Measurements from ENCODE around the gene PLAAT3. TPM values are rescaled to one million over a fixed set of nuclear protein-coding genes. Genes with fewer than 3 reads are reported as not detected.

Gene PLAAT3
- total RNA-seq, 4 donors from 2014 or later: 45.9 to 69.1 (median 53.2) TPM

GRCh38 chr11:63527667-63528066 is 86.6 kb downstream of the PLAAT3 start:
- no peaks in the 10 kb centered on the region for H3K27me3 ChIP-seq
- ATAC-seq: no peak
- H3K36me3 ChIP-seq: no peaks in the 10 kb centered on the region
- H3K9me3 ChIP-seq: no peaks in the 10 kb centered on the region
- no peak overlapping the region for H3K4me3 ChIP-seq
- WGBS, 2 donors (ENCODE audit: low coverage in 1 of 2): 64 to 100% methylated on average over 1 to 2 of the region's 2 CpGs
- TF ChIP-seq POLR2A (IDR thresholded peaks at IDR 0.05) (no peak), EP300 (IDR thresholded peaks at IDR 0.05) (no peak), POLR2AphosphoS5 (IDR thresholded peaks at IDR 0.05) (no peak), CTCF (IDR thresholded peaks at IDR 0.05) (no peak)
- H3K27ac ChIP-seq: no peak overlapping the region
- peaks cover 0 to 11% (median 0%) of the 10 kb centered on the region in 3 donors for H3K4me1 ChIP-seq

Other genes with a start within 250 kb of the PLAAT3 start
- not detected for gene SLC22A9, start 244.6 kb downstream of the PLAAT3 start, total RNA-seq
- gene PLAAT5, start 123.3 kb downstream of the PLAAT3 start, total RNA-seq: 1 to 10 TPM; 3.4 to 8.3 (median 5.5) TPM
- gene LGALS12, start 108.3 kb downstream of the PLAAT3 start, total RNA-seq: 1 to 10 TPM in 1 of 4 donors, under 1 TPM in 1, not detected in 2; 0.47 to 2.0 TPM
- 10 to 100 TPM; 18.0 to 40.5 (median 35.9) TPM for gene PLAAT4, start 77.6 kb downstream of the PLAAT3 start, total RNA-seq
- gene PLAAT2, start 51.1 kb downstream of the PLAAT3 start, total RNA-seq: not detected
- 100 to 1,000 TPM; 155 to 221 (median 202) TPM for gene ATL3, start 56.9 kb upstream of the PLAAT3 start, total RNA-seq
- gene RTN3, start 67.1 kb upstream of the PLAAT3 start, total RNA-seq: 100 to 1,000 TPM in 1 of 4 donors, 10 to 100 TPM in 3; 78.4 to 115 (median 94.2) TPM
- gene ZFTA, start 154.3 kb upstream of the PLAAT3 start, total RNA-seq: 10 to 100 TPM; 13.2 to 31.8 (median 24.5) TPM
- gene SPINDOC, start 199.0 kb upstream of the PLAAT3 start, total RNA-seq: 10 to 100 TPM; 14.3 to 18.6 (median 15.5) TPM
- 10 to 100 TPM; 17.4 to 42.5 (median 23.8) TPM for gene MARK2, start 224.7 kb upstream of the PLAAT3 start, total RNA-seq